Pancreas (tissue), 10 donors: ENCODE data around the gene SHC3. TPM values are rescaled to one million over a fixed set of nuclear protein-coding genes. Genes with fewer than 3 reads are reported as not detected.

ENCODE experiments used
- ATAC-seq, 4 donors: fragments of 200-7000 bp; cut with Tn5 transposase; one replicate each; pipeline versions ENCODE4 v1.8.0 to v1.9.1; 2020; ENCODE audit warnings: mild to moderate bottlenecking in 4 of 4, moderate library complexity in 4 of 4
- DNase-seq, 6 donors: peaks; one replicate each; pipeline ENCODE4 v3.0.0-alpha.2; 2020
- FAIRE-seq: peaks from 2 replicates; lab custom pipeline; 2012; peaks lifted over from hg19 to GRCh38; lab: Jason Lieb, UNC
- H3K27ac ChIP-seq, 4 donors: fragments of 200-600 bp; sonication (generic); 1 replicate in 3 of 4; 2 replicates in 1 of 4; pipeline versions ENCODE4 v1.5.0 to v1.8.0; 2020
- H3K27me3 ChIP-seq, 4 donors: fragments of 200-600 bp; one replicate each; pipeline ENCODE4 v1.8.0; 2021
- H3K36me3 ChIP-seq, 3 donors: fragments of 200-600 bp; sonication (generic) in 1 of 3; one replicate each; pipeline versions ENCODE4 v1.5.0 to v1.8.0; 2020 to 2021
- H3K4me1 ChIP-seq, 3 donors: fragments of 200-600 bp; one replicate each; pipeline ENCODE4 v1.8.0; 2021
- H3K4me3 ChIP-seq, 4 donors: fragments of 200-600 bp; sonication (generic) in 2 of 4; one replicate each; pipeline versions ENCODE4 v1.5.0 to v1.8.0; 2020 to 2021
- H3K9me3 ChIP-seq, 4 donors: fragments of 200-600 bp; one replicate each; pipeline ENCODE4 v1.8.0; 2021
- CTCF ChIP-seq, 4 donors: fragments of 200-600 bp; sonication (generic) in 3 of 4; IDR thresholded peaks; one replicate each; pipeline versions ENCODE4 v1.5.0 to v1.8.0; 2021; ENCODE audit warnings: antibody characterized with exemption in 4 of 4
- WGBS, 2 donors: extraction: QIAGEN DNeasy Blood & Tissue Kit; methylation state at CpG; one replicate each; pipeline ENCODE4 v1.1.7; 2013; 5-methylcytosine and 5-hydroxymethylcytosine counted together
- intact Hi-C, 3 donors: fragments of 100-400 bp; cut with DNase I; formaldehyde crosslinking; loops; one replicate each; pipeline versions ENCODE4 v1.11.1 to v1.14.2; 2022
- polyA plus RNA-seq, 2 donors: library from polyadenylated mRNA; stranded (reverse); fragments of 200-250 nt; gene quantifications; one replicate each; pipeline ENCODE4 v1.2.3, GENCODE V29; 2013
- total RNA-seq, 6 donors: library from RNA; stranded (reverse); fragmentation: NEBNext Ultra II Directional in 4 of 6; extraction: Animal tissue kit (Norgen Biotek cat#: 25700) in 4 of 6; gene quantifications; one replicate each; pipeline versions ENCODE4 v1.2.1 to v1.2.4, GENCODE V29; 2021 to 2023
- donor health status: healthy with polysubstance abuse.
- donor health status: DM: no; HTN: no; CAD: no; lungs with moderate emphysema.
- donor health status: DM: no; HTN: no; CAD: no.
- donor health status: control.
- donor health status: control.
- donor health status: Bipolar disorder and iron deficiency.
- donor health status: DM: yes; HTN: yes; CAD: no.
- donor health status: DM: no; HTN: no; CAD: no.
- donor health status: DM: no; HTN: no; CAD: no.
- donor health status: DM: yes; HTN: yes; CAD: no.

Gene SHC3
- total and polyA plus RNA-seq, 8 donors: 0.19 to 6.3 (median 1.8) TPM

- FAIRE-seq: no peak
- no peak for ATAC-seq
- intact Hi-C loops: no loop called here
- no peaks in the 10 kb centered on the region for H3K27me3 ChIP-seq
- no peak overlapping the region for H3K4me3 ChIP-seq
- WGBS, 2 donors: 82 to 85% methylated on average over 3 of the region's 3 CpGs
- no peak for TF ChIP-seq CTCF (IDR thresholded peaks at IDR 0.05)
- H3K27ac ChIP-seq: no peak overlapping the region
- H3K4me1 ChIP-seq: peaks cover 0 to 1% (median 0%) of the 10 kb centered on the region in 3 donors
- H3K9me3 ChIP-seq: no peaks in the 10 kb centered on the region
- no peak for DNase-seq
- no peaks in the 10 kb centered on the region for H3K36me3 ChIP-seq
These were observed 191.8 kb downstream of the SHC3 start for GRCh38 chr9:88986776-88987175.

- TF ChIP-seq CTCF (IDR thresholded peaks at IDR 0.05): no peak
- no peak overlapping the region for H3K4me3 ChIP-seq
- FAIRE-seq: no peak
These were observed 193.0 kb downstream of the SHC3 start for GRCh38 chr9:88985616-88986015.

GRCh38 chr9:88984543-88984883, 194.1 kb downstream of the SHC3 start:
- Histone ChIP-seq H3K4me1 (no peaks in the 10 kb centered on the region), H3K36me3 (no peaks in the 10 kb centered on the region), H3K27ac (no peak overlapping the region), H3K27me3 (no peaks in the 10 kb centered on the region), H3K9me3 (no peaks in the 10 kb centered on the region), H3K4me3 (no peak overlapping the region)
- DNase-seq (no peak), FAIRE-seq (no peak), ATAC-seq (no peak)
- intact Hi-C loops: no loop called here
- no peak for TF ChIP-seq CTCF (IDR thresholded peaks at IDR 0.05)
- 71 to 77% methylated on average over 4 of the region's 4 CpGs for WGBS, 2 donors

More at GRCh38 chr9:88985616-88986015, 193.0 kb downstream of the SHC3 start:
- ATAC-seq (no peak), DNase-seq (no peak)
- Histone ChIP-seq H3K9me3 (no peaks in the 10 kb centered on the region), H3K27me3 (no peaks in the 10 kb centered on the region), H3K27ac (no peak overlapping the region), H3K4me1 (no peaks in the 10 kb centered on the region), H3K36me3 (no peaks in the 10 kb centered on the region)
- 55 to 60% methylated on average over 2 of the region's 2 CpGs for WGBS, 2 donors
- intact Hi-C loops: no loop called here

GRCh38 chr9:88983865-88984542, 194.6 kb downstream of the SHC3 start:
- Histone ChIP-seq H3K4me3 (no peak overlapping the region), H3K9me3 (no peaks in the 10 kb centered on the region), H3K4me1 (no peaks in the 10 kb centered on the region), H3K27me3 (no peaks in the 10 kb centered on the region), H3K27ac (no peak overlapping the region), H3K36me3 (no peaks in the 10 kb centered on the region)
- ATAC-seq (no peak), FAIRE-seq (no peak), DNase-seq (no peak)
- WGBS, 2 donors: 56 to 65% methylated on average over 2 of the region's 2 CpGs
- no peak for TF ChIP-seq CTCF (IDR thresholded peaks at IDR 0.05)
- intact Hi-C loops: no loop called here

GRCh38 chr9:88980740-88981203, 197.8 kb downstream of the SHC3 start:
- intact Hi-C loops: no loop called here
- H3K27ac ChIP-seq: no peak overlapping the region
- no peaks in the 10 kb centered on the region for H3K27me3 ChIP-seq
- no peaks in the 10 kb centered on the region for H3K9me3 ChIP-seq
- no peaks in the 10 kb centered on the region for H3K4me1 ChIP-seq
- DNase-seq: no peak
- 53 to 67% methylated on average over 1 of the region's 1 CpG for WGBS, 2 donors
- H3K36me3 ChIP-seq: no peaks in the 10 kb centered on the region
- FAIRE-seq: no peak
- H3K4me3 ChIP-seq: no peak overlapping the region
- TF ChIP-seq CTCF (IDR thresholded peaks at IDR 0.05): no peak
- ATAC-seq: no peak
